NCI-H226 (cell line): ENCODE results near the gene KIF1A.
"Not testable (repeated sequence)": the region's sequence is repeated elsewhere in the genome, so short reads cannot be mapped to it uniquely, and the experiment has no call there.

Source experiments
- DNase-seq: peaks from one replicate; pipeline ENCODE4 v3.0.0-alpha.2; 2015

KIF1A gene

DNA sequence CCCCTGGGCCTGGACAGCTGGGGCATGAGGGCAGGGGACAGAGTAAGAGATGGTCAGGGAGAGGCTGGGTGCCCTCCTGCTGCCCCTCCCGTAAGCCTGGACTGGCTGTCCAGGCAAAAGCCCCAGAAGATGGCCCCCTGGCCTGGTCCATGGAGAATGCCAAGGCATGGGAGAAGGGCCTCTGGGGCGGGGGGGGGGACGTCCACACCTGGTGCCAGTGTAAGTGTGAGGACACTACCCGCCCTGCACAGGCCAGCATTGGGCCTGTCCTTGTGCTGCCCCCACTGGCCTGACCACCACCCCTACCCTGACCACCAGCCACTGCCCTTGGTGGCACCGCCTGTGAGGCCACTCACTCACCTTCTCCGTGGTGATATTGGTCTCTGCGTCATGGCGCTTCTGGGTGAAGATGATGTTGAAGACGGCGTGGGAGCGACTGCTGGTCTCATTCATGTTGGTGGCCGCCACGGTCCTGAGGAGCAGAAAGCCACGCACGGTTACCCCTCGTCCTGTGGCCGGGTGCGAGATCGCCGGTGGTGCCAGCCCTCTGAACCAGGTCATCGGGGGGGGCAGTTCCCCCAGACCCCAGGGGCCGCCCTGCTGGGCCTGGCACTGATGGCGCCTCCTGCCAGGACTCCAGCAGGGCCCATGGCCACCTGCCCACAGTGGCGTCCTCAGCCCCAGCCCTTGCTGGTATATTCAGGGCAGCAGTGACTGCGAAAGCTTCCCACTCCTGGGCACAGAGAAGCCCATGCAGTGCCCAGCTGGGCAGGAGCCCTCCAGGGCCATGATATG, 35.2 kb downstream of the KIF1A start:
- no peak for DNase-seq

DNA sequence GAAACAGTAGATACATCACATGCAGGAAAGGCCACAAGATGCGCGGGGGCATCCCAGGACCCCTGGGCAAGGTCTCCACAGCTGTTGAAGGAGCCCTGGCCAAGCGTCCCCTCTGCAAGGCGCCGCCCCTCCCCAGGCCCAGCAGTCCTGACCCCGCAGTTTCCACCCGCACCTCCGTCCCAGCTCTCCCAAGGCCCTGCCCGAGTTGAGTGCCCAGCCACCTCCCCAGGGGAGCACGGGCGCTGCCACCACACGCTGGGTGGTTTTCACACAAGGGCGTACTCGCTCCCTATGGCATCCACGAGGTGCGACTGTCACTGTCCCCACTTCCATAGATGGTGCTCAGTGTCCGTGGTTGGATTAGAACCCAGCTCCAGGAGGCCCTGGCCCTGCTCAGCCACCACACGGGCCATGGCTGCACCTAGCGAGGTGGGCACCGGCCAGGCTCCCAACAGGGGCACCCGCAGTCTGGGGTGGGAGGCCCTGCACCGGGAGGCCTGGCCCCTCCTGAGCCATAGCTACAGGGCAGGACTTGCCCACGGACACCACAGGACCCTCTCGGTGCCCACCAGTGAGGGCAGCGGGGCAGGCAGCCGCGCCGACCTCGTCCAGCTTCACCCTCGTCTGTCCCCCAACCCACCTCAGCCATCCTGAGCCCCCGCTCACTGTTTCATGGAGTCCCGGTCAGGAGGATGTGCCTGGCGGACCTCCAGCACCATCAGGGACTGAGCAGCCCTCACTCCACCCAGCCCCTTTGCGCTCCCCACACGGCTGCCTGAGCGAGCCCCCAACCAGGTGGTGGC, 36.0 kb downstream of the KIF1A start:
- DNase-seq: no peak

DNA sequence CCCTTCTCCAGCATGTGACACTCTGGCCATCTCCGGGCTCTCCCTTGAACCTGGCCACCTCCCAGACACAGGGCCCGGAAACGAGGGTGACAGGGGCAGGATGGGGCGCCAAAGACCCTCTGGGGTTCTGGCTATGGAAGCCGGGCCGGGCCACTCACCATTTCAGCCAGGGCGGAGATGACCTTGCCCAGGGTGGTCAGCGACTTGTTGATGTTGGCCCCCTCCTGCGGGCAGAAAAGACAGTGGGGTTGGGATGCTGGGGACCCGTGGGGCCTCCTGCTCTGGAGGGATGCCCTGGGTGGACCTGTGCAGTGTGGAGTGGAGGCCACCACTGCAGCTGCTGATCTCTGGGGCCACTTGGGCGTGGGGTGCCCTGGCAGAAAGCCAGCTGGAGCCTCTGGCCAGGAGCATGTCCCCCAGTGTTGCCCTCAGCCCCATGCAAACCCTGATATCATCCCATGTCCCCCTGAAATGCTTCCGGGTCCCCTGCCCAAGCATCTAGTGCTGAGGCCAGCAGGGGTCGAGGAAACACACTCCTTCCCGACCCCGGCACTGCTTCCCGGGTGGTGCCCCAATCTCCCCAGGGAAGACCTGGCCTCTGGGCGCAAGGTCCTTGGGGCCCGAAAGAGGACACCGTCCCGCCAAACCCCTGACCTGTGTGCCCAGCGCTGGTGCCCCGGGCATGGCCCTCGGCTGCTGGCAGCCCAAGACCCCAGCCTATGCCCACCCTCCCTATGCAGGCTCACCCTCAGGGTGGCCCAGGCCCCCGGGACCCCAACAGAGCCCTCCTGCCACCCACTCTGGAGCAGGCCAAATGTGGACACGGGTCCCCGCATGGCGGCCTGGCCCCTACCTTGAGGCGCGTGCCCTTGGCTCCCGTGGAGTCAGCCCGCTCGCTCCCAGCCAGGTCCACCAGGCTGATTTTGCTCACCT, 36.9 kb downstream of the KIF1A start:
- DNase-seq: no peak

DNA sequence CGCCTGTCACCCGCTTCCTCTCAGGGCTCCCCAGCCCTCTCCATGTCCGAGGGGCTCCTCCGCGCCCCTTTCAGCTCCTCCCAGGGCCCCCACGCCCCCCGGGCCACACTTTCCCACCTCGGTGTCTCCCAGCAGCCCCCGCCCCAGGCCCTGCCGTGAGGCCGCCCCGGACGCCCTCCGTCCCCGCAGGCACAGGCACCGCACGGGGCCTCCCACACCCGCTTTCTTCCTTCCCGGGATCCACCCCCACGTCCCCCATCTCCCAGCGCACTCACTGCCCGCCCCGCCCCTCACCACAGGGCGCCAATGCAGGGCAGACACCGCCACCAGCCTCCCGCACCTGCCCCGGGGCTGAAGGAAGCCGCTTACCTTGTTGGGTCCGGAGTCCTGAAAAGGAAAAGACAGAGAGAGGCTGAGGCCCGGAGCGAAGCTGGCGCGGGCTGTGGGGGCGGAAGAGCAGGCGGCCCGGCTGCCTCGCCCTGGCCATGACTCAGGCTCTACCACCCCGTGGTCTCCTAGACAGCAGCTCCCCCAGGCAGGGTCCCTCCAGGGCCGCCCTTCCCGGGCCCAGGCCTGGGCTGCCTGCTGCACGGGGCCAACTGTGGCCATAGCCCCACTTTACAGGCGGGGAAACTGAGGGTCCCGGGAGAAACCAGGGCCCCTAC, 37.7 kb downstream of the KIF1A start:
- DNase-seq: no peak

DNA sequence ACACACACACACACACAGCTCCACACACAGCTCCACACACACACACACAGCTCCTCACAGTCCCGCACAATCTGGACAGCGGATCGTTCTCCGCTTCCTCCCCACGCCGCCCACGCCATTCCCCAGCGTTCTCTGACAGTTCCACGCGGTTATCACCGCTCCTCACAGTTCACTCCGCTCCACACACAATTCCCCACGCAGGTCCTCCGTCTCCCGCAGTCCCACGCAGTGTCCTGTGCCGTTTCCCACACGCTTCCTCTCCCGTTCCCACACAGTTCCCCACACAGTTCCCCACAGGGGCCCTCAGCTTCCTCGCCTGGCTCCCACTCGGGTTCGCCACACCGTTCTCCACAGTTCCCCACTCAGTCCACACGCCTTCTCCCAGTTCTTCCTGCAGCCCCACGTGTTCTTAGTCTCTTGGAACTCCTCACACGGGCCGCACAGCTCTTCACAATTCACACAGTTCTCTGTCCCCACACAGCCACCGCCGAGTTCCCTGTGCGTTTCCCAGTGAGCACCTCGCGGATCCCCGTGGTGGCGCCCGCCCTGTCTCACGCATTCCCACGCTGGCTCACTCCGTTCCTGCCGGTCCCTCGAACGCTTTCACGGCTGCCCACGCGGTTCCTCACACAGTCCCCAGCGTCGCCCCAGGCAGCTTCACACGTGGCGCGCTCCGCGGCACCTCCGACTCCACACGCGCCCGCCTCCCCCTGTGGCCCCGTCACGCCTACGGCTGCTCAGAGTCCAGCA, 38.4 kb downstream of the KIF1A start:
- DNase-seq: no peak

DNA sequence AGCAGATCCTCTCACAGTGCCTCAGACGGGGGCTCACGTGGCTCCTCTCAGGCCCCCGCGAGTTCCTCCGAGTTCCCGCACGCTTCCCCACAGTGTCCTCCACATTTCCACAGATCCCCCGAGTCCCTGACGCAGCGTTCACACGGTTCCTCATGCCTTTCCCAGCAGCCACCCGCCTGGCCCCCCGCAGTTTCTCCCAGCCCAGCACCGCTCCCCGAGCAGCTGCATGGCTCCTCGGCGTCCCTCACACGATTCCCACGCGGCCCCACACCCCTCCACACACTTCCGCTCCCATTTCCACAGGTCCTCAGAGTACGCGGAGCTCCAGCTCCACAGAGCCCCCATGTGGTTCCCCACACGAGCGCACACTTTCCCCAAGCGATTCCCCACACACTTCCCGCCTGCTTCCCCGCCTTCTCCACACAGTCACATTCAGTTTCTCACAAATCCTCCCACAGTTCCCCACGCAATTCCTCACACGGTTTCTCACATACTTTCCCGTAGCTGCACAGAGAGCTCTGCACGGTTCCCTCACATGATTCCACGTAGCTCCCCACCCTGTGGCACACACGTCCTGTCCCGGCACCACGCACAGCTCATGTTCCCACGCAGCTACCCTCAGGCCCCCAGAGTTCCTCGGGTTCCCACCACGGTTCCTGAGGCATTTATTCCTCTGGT, 39.9 kb downstream of the KIF1A start:
- no peak for DNase-seq

DNA sequence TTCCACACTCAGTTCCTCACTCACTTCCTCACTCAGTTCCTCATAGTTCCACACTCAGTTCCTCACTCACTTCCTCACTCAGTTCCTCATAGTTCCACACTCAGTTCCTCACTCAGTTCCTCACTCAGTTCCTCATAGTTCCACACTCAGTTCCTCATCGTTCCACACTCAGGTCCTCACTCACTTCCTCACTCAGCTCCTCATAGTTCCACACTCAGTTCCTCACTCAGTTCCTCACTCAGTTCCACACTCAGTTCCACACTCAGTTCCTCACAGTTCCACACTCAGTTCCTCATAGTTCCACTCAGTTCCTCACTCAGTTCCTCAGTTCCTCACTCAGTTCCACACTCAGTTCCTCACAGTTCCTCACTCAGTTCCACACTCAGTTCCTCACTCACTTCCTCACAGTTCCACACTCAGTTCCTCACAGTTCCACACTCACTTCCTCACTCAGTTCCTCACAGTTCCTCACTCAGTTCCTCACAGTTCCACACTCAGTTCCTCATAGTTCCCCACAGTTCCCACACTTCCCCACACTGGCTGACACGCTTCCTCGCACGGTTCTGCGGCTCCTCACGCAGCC, 40.7 kb downstream of the KIF1A start:
- not testable (repeated sequence) for DNase-seq

DNA sequence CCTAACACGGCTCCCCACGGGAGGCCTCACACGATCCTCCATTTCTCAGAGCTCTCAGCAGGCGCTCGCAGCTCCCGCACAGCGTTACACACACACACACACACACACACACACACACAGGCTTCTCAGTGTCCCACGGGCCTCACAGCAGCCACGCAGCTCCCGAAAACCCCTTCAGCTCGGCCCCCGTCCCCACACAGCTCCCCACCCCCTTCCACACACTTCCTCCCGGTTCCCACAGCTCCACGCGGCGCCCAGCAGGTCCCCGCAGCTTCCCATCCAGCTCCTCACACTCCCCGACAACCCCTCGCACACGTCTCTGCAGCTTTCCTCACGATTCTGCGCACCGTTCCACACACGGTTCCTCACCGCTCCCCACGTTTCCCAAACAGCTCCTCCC, 41.6 kb downstream of the KIF1A start:
- no peak for DNase-seq

DNA sequence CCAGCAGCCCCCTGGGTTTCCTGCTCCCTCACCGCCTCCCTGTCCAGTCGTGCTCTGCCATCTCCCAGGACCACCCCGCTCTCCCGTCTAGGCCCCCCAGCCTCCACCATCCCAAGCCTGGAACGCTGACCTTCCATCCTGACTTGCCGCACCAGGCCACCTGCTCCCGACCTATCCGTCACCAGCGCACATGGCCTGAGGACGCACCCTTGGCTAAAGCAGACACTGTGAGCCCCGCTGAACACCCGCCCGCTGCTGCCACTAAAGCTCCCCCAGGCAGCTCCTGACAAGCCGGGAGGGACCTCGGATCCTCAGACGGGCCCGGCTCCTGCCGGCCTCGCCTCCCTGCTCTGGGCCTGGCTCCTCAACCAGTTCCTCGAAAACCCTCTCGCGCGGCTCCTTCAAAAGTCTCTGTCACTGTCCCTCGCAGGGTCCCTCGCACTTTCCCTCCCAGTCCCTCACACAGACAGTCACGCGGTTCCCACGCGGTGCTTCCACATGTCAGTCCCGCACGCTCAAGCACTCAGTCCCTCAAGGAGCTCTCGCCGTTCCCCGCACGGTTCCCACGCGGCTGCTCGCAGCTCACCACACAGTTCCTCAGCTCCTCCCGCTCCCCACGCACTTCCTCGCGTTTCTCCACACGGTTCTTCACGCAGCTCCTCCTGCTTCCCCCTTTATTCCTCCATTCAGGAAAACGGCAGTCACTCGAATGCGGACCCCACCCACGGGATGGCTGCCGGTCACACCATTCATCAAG, 42.4 kb downstream of the KIF1A start:
- DNase-seq: no peak

DNA sequence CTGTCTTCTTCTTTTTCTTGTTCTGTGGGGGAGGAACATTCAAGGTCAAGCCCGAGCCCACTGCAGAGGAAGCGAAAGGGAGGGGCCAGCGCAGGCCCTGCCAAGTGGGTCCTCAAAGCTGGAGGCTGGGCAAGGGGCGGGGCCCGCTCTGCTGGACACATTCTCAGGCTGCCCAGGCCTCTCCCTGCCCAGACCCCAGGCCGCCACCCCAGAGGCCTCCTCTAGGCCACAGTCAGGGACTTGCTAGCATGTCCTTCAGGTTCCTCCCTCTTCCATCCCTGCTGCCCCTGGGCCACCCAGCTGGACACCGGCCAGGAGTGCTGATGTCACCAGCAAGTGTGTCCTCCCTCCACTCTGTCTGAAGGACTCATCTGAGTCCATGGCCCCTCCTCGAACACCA, 44.1 kb downstream of the KIF1A start:
- DNase-seq: no peak

DNA sequence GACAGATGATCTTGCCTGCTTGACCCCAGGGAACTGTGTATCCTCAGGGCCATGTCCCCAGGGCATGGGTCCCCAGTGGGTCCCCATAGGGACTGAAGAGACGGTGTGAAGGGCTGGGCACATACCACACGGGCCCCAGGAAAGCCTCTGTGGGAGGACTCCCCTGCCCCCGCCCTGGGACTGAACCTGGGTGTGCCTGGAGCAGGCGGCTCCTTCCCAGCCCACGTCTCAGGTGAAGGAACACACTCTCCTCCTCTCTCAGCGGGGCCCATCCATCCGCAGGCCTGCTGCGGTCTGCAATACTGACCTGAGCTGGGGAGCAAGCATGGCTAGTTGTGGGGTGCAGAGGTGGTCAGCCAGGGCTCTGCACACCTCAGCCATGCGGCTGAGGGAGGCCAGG, 45.2 kb downstream of the KIF1A start:
- no peak for DNase-seq

DNA sequence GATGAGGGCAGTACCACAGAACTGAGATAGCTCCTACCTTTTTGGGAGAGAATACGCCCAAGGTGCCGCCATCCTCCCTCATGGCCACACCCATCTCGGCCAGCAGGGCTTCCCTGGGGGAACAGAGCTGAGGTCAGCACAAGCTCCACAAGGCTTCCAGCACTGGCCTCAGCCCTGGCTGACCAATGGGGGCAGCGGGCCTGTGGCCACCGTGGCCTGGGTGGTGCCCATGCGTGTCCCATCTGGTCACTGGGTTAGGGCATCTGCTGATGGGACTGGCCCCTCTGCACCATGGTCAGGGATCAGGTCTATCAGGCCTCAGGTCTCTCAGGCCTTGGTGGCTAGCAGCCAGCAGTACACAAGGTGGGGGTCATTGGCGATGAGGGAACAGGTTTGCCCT, 50.9 kb downstream of the KIF1A start:
- DNase-seq: no peak

DNA sequence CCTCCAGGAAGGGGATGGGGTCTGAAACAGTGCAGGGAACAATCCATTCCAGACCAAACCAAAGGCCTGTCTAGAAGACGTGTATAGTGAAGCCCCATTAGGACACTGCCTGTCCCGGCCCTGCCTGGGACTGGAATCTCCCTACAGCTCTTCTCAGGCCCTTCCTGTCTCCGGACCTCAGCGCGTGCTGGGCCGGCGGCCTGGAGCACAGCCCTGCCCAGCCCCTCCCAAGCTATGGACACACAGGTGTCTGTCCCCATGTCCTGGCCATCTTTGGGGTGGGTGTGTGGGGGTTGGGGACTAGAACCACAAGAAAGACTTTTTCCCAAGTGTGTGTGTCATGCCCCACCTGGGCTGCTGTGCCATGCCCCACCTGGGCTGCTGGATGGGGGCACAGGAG, 51.8 kb downstream of the KIF1A start:
- DNase-seq: no peak

DNA sequence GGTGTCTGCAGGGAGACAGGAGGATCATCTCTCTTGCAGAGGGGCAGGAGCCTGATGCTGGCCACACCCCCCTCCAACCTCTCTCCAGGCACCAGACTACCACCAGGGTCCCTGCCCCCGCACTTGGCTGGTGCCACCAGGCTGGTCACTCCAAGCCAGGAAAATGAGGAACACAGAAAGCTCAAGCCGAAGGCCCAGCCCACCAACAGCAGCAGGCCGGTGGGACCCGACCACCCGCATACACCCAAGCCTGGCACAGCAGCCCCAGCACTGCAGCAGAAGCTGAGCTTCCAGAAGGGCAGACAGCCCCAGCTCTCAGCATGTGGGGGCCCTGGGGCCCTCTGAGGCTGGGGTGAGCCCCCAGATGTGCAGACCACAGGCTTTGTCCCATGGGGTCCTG, 52.7 kb downstream of the KIF1A start:
- DNase-seq: no peak

DNA sequence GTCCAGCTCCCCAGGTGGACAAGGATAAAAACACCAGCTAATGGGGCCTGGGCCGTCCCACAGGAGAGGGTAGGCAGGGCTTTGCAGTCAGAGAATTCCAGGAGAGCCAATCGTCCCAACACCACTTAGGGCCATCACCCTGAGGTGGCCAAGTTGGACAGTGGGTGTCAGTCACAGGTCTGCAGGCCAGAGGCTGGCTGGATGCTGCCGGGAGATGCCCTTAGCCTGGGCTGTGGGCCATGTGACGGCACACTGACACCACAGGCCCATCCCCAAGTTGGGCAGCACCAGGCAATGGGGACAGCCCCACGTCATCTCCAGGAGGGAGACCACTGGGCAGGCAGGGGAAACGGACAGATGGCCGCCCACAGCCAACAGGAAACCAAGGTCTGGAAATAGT, 53.9 kb downstream of the KIF1A start:
- DNase-seq: no peak

DNA sequence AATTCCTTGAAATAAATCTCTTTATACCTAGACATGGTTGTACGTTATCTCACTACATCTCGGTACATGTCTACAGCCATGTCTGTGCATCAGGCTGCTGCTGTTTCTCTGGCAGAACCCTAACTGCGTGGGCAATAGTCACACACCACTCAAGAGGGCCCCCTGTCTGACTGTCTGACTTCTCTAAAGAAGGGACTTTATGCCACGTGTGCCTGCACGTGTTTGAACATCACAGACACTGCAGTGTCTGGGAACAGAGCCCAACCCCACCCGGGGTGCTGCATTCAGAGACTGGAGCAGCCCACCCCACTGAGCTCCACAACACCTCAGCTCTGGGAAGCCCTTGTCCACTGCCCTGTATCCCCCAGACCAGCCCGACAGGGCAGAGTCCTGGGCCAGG, 55.0 kb downstream of the KIF1A start:
- DNase-seq: no peak

DNA sequence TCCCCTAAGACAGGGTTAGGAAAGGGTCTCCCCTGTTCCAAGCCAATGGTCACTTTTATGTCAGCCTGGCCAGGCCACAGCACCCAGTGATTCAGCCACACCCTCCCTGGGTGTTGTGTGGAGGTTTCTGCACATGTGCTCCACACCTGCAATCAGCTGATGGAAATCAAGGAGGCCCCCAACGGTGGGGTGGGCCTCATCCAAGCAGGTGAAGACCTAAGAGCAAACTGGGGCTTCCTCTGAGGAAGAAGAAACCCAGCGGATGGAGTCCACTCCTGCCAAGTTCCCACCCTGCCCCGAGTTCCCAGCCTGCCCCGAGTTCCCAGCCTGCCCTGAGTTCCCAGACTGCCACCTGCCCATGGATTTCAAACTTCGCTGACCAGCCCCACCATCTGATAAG, 55.4 kb downstream of the KIF1A start:
- DNase-seq: no peak

DNA sequence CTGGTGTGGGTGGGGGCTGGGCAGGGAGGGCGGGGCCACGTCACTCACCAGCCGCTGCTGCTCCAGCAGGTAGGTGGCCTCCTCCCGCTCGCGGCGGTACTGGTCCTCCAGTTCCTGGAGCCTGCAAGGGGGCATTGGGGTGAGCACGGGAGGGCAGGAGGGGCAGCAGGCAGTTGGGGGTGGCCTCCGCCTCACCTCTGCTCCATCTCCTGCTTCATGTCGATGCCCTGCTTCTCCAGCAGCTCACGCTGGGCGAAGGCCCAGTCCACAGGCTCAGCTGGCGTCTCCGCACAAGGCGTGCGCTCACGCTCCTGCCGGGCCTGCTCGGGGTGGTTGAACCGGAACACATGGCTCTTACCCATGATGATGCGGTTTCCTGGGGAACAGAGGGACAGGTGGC, 57.0 kb downstream of the KIF1A start:
- no peak for DNase-seq

DNA sequence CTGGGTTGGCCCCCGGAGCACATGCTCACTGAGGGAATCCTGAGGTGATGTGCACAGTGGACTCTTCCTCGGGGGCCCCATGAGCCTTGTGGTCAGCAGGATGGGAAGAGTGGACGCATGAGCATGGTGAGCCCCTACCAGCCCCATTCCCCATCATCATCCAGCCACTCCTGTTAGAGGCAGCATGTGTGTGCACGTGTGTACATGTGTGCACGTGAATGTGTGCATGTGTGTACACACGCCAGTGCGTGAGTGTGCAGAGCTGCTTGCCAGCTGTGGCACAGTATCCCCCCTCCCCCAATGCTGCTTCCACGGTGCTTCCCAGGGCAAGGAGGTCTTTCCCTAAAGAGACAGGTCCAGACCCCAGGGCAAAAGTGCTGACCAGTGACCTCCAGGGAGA, 57.8 kb downstream of the KIF1A start:
- DNase-seq: no peak

DNA sequence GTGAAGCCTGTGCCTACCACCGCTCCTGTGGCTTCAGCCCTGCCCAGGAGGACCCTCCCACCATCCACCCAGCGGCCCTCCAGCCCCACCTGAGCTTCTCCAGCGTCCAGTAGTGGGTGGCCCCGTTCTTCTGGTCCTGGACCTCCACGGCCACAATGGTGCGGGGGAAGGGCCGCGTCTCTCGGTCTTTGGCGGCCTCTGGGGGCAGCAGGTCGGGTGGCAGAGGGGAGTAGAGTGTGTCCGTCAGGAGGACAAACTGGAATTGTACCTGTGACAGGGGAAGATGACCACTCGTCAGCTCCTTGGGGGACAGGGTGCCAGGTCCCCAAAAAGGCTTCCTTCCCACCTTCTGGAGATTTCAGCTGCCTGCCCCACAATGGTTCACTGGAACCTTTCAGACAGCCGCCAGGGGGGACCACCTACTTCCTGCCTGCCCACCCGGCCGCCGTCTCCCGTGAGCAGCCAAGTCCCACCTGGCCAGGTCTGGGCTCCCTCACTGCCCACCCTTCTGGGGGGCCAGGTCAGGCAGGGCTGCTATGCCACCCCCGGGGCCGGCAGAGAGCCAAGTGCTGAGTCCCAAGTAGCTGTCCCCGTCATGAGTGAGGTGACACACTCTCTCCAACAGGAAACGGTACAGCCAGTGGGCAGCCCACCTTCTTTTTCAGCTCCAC, 59.3 kb downstream of the KIF1A start:
- no peak for DNase-seq
